KMS-11 (cell line): Measurements from ENCODE around the gene ARMCX6.
"Not testable (repeated sequence)": the region's sequence is repeated elsewhere in the genome, so short reads cannot be mapped to it uniquely, and the experiment has no call there.

ENCODE experiments used
- H2AFZ ChIP-seq: fragments of 200-600 bp; sonication (generic); 2 replicates; pipeline ENCODE4 v1.6.1; 2016; ENCODE audit warnings: antibody characterized with exemption, mixed run types, low read depth
- H3K27ac ChIP-seq: fragments of 200-600 bp; sonication (generic); 2 replicates; pipeline ENCODE4 v1.6.1; 2016; ENCODE audit warnings: mild to moderate bottlenecking, mixed run types
- H3K27me3 ChIP-seq: fragments of 200-600 bp; sonication (generic); 2 replicates; pipeline ENCODE4 v1.6.1; 2017; ENCODE audit warnings: mild to moderate bottlenecking, low read depth, mixed run types, moderate library complexity; ENCODE audit not compliant: insufficient read depth
- H3K36me3 ChIP-seq: fragments of 200-600 bp; sonication (generic); 2 replicates; pipeline ENCODE4 v1.6.1; 2017; ENCODE audit warnings: mild to moderate bottlenecking, mixed run types; ENCODE audit not compliant: insufficient read depth
- H3K4me1 ChIP-seq: fragments of 200-600 bp; sonication (generic); 2 replicates; pipeline ENCODE4 v1.6.1; 2016; ENCODE audit warnings: mild to moderate bottlenecking, low read depth, mixed run types; ENCODE audit not compliant: poor library complexity, severe bottlenecking
- H3K4me2 ChIP-seq: fragments of 200-600 bp; sonication (generic); 2 replicates; pipeline ENCODE4 v1.7.0; 2016; ENCODE audit warnings: mild to moderate bottlenecking, mixed run types
- H3K4me3 ChIP-seq: fragments of 200-600 bp; sonication (generic); IDR thresholded peaks from 2 replicates; pipeline ENCODE4 v1.6.1; 2017; ENCODE audit warnings: low read depth, low read length, mixed read lengths; ENCODE audit not compliant: insufficient read depth
- H3K79me2 ChIP-seq: fragments of 200-600 bp; sonication (generic); 2 replicates; pipeline ENCODE4 v1.6.1; 2016; ENCODE audit warnings: low read depth, mixed run types; ENCODE audit not compliant: insufficient read depth
- H3K9ac ChIP-seq: fragments of 200-600 bp; sonication (generic); 2 replicates; pipeline ENCODE4 v1.6.1; 2016; ENCODE audit warnings: mild to moderate bottlenecking, mixed run types
- H4K20me1 ChIP-seq: fragments of 200-600 bp; sonication (generic); 2 replicates; pipeline ENCODE4 v1.6.1; 2016; ENCODE audit warnings: mild to moderate bottlenecking, mixed run types; ENCODE audit not compliant: insufficient read depth
- CTCF ChIP-seq: fragments of 200-600 bp; sonication (generic); conservative IDR thresholded peaks from 2 replicates; pipeline ENCODE4 v1.6.1; 2017; ENCODE audit warnings: low read depth, mild to moderate bottlenecking, antibody characterized with exemption, low read length, moderate library complexity, mixed read lengths

The ARMCX6 gene

DNA sequence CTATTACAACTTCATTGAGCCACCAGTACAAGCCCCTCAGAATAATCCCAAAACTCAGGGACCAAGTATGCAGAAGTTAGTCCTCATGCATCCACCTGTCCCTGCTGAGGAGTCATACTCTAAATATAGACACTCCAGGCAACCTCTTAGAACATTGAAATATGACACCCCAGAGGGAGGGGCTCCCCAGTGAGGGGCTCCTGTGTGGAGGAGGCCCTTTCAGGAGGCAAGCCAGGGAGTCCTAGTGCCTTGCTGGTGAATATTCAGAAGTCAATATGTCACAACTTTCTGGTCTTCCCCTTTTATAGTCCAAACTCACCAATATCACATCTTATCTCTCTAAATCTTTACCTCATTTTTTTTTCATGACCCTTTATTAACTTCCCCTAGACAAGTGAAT, 1.6 kb upstream of the ARMCX6 start:
- H3K4me3 ChIP-seq = no peak overlapping the region
- H3K9ac ChIP-seq = no peak overlapping the region
- no peak for TF ChIP-seq CTCF
- peak overlapping the region; percentile 59 for H3K4me2 ChIP-seq
- H3K27me3 ChIP-seq = no peaks in the 10 kb centered on the region
- H2AFZ ChIP-seq = 0 out of 2 replicates have a peak overlapping the region, but pooled peaks have one; percentile 7
- H4K20me1 ChIP-seq = no peaks in the 10 kb centered on the region
- H3K27ac ChIP-seq = peak overlapping the region; percentile 41; the same call in 1 of the 2 replicates
- peaks cover 10% of the 10 kb centered on the region; the same call in 1 of the 2 replicates for H3K79me2 ChIP-seq
- H3K4me1 ChIP-seq = peaks cover 46% of the 10 kb centered on the region
- H3K36me3 ChIP-seq = no peaks in the 10 kb centered on the region

- no peak overlapping the region for H3K9ac ChIP-seq
- H3K27me3 ChIP-seq = no peaks in the 10 kb centered on the region
- no peaks in the 10 kb centered on the region for H3K4me1 ChIP-seq
- H2AFZ ChIP-seq = no peak overlapping the region
- H3K4me2 ChIP-seq = no peak overlapping the region
- no peak overlapping the region for H3K4me3 ChIP-seq
- no peaks in the 10 kb centered on the region for H4K20me1 ChIP-seq
- no peaks in the 10 kb centered on the region for H3K79me2 ChIP-seq
- no peaks in the 10 kb centered on the region for H3K36me3 ChIP-seq
- H3K27ac ChIP-seq = no peak overlapping the region
- no peak for TF ChIP-seq CTCF
Measured at GRCh38 chrX:101605728-101606127, 12.1 kb downstream of the ARMCX6 start.

GRCh38 chrX:101605146-101605545, 12.7 kb downstream of the ARMCX6 start:
- Histone ChIP-seq H3K4me3 (no peak overlapping the region), H2AFZ (no peak overlapping the region), H3K79me2 (no peaks in the 10 kb centered on the region), H3K36me3 (no peaks in the 10 kb centered on the region), H4K20me1 (no peaks in the 10 kb centered on the region), H3K9ac (no peak overlapping the region), H3K4me1 (no peaks in the 10 kb centered on the region), H3K4me2 (no peak overlapping the region), H3K27me3 (no peaks in the 10 kb centered on the region), H3K27ac (no peak overlapping the region)
- no peak for TF ChIP-seq CTCF

DNA sequence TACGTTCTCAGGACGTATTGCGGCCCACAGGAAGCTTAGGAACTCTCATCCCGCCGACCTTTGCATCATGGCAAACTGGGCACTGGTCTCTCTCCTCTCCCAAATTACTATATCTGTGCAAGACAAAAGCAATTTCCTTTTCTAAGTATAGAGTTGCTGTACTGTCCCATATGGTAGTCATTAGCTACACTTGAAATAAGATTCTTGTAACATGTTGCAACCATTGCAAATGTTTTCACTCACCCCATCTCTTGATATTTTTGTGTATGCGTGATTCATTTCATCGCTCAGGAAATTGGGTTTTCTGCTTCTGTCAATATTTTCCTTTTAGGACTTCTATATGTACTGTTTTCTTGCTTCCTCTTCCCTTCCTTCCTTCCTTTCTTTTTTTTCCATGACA, 15.7 kb downstream of the ARMCX6 start:
- H3K27ac ChIP-seq = no peak overlapping the region
- TF ChIP-seq CTCF = no peak

DNA sequence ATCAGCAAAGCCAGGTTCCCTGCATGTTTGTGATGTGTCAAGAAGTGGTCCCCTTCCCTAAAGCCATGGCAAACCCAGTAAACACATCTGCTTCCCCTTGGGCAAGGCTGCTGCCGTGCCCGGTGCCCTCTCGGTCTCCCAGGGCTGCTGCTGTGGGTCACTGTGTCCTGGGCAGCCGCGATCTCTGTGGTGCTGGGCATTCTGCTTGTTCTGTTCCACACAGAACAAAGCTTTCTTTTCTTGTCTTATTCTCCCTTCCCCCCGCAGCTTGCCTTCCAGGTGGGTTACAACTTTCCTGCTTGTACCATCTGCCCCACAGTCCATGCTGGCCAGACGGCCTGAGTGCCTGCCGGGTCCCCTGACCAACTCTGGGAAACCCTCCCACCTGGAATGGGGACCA, 18.2 kb downstream of the ARMCX6 start:
- not testable (repeated sequence) for H2AFZ ChIP-seq, H3K4me1 ChIP-seq, H3K27ac ChIP-seq, H4K20me1 ChIP-seq, H3K4me2 ChIP-seq, H3K9ac ChIP-seq, H3K36me3 ChIP-seq, H3K4me3 ChIP-seq, H3K27me3 ChIP-seq, H3K79me2 ChIP-seq

More for the DNA sequence above, 15.7 kb downstream of the ARMCX6 start:
- no peaks in the 10 kb centered on the region for H3K79me2 ChIP-seq
- H3K27me3 ChIP-seq = no peaks in the 10 kb centered on the region
- H3K36me3 ChIP-seq = no peaks in the 10 kb centered on the region
- H4K20me1 ChIP-seq = no peaks in the 10 kb centered on the region
- H3K4me2 ChIP-seq = no peak overlapping the region
- no peaks in the 10 kb centered on the region for H3K4me1 ChIP-seq
- H2AFZ ChIP-seq = no peak overlapping the region
- H3K4me3 ChIP-seq = no peak overlapping the region
- H3K9ac ChIP-seq = no peak overlapping the region
